ENCODE measurements around the gene MAG. TPM values are rescaled to one million over a fixed set of nuclear protein-coding genes. Genes with fewer than 3 reads are reported as not detected.

MAG gene
- total RNA-seq, 1 experiment from 2014 or later, result 0.17 TPM

DNA sequence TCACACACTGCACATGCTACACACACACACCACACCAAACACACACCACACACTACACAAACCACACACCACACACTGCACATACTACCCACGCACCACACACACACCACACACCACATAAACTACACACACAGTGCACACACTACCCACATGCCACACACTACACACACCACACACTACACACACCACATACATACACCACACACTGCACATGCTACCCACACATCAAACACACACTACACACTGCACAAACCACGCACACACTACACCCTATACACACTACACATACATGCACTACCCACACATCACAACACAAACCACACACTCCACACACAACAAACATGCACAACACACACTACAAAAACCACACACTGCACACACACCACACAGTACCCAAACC, 6.0 kb downstream of the MAG start:
- Histone ChIP-seq H3K9me2 (ENCODE audit: insufficient read depth) (no peaks in the 10 kb centered on the region), H3K9me3 (ENCODE audit: control insufficient read depth in 1 of 2, insufficient read depth in 1 of 2, low read depth in 1 of 2, low read length in 2 of 2) (peaks cover 0 to 6% of the 10 kb centered on the region in 2 experiments; a peak in 1 of 4 replicates), H3K36me3 (ENCODE audit: control insufficient read depth in 1 of 2, insufficient read depth in 2 of 2, low read length in 2 of 2) (no peaks in the 10 kb centered on the region), H3K4me3 (replicated peaks in 1 of 2; ENCODE audit: low read depth in 1 of 2, low read length in 2 of 2) (no peak overlapping the region), H3K27me3 (ENCODE audit: insufficient read depth, low read length) (no peaks in the 10 kb centered on the region), H2AFZ (ENCODE audit: low read depth, low read length, poor library complexity, severe bottlenecking) (no peak overlapping the region), H3K9ac (ENCODE audit: low read length) (no peak overlapping the region), H3K27ac (ENCODE audit: low read depth, low read length) (no peak overlapping the region; the same call in 1 of the 2 replicates), H3K4me2 (ENCODE audit: low read length) (no peak overlapping the region), H4K20me1 (ENCODE audit: insufficient read depth) (no peaks in the 10 kb centered on the region), H3K79me2 (ENCODE audit: insufficient read depth, low read length) (no peaks in the 10 kb centered on the region), H3K4me1 (ENCODE audit: control insufficient read depth in 1 of 2, insufficient read depth in 2 of 2, low read length in 2 of 2) (no peaks in the 10 kb centered on the region)
- POLR2A ChIA-PET, result no interaction called here
- TF ChIP-seq ZBTB33 (IDR thresholded peaks at IDR 0.05; ENCODE audit: extremely low read depth, insufficient replicate concordance, low read length), result no peak
- no peak for TF ChIP-seq EGR1 (IDR thresholded peaks at IDR 0.05; ENCODE audit: low read depth)
- TF ChIP-seq EZH2 (IDR thresholded peaks at IDR 0.05), result no peak
- TF ChIP-seq FOSL1 (IDR thresholded peaks at IDR 0.05; ENCODE audit: low read depth), result no peak
- TF ChIP-seq EZH2phosphoT487 (IDR thresholded peaks at IDR 0.05; ENCODE audit: borderline replicate concordance), result no peak
- TF ChIP-seq POLR2A (IDR thresholded peaks at IDR 0.05; ENCODE audit: borderline replicate concordance, extremely low read depth, insufficient read depth, insufficient read length), result no peak
- TF ChIP-seq JUND (IDR thresholded peaks at IDR 0.05), result no peak
- TF ChIP-seq, protein P1, sequence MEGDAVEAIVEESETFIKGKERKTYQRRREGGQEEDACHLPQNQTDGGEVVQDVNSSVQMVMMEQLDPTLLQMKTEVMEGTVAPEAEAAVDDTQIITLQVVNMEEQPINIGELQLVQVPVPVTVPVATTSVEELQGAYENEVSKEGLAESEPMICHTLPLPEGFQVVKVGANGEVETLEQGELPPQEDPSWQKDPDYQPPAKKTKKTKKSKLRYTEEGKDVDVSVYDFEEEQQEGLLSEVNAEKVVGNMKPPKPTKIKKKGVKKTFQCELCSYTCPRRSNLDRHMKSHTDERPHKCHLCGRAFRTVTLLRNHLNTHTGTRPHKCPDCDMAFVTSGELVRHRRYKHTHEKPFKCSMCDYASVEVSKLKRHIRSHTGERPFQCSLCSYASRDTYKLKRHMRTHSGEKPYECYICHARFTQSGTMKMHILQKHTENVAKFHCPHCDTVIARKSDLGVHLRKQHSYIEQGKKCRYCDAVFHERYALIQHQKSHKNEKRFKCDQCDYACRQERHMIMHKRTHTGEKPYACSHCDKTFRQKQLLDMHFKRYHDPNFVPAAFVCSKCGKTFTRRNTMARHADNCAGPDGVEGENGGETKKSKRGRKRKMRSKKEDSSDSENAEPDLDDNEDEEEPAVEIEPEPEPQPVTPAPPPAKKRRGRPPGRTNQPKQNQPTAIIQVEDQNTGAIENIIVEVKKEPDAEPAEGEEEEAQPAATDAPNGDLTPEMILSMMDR (IDR thresholded peaks at IDR 0.05 in 2 of 3, conservative IDR thresholded peaks at IDR 0.05 in 1 of 3; ENCODE audit: borderline replicate concordance in 1 of 3, insufficient read depth in 1 of 3, low read depth in 2 of 3, low read length in 2 of 3), result no peak
- TF ChIP-seq, protein P2, sequence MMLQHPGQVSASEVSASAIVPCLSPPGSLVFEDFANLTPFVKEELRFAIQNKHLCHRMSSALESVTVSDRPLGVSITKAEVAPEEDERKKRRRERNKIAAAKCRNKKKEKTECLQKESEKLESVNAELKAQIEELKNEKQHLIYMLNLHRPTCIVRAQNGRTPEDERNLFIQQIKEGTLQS (IDR thresholded peaks at IDR 0.05), result no peak
- no peak for TF ChIP-seq ELF1 (IDR thresholded peaks at IDR 0.05; ENCODE audit: borderline replicate concordance, low read depth)
- no peak for TF ChIP-seq SP1 (IDR thresholded peaks at IDR 0.05; ENCODE audit: low read depth)
- no peak for TF ChIP-seq CEBPB (IDR thresholded peaks at IDR 0.05; ENCODE audit: low read depth)
- no peak for TF ChIP-seq SIN3A (IDR thresholded peaks at IDR 0.05; ENCODE audit: low read depth)
- no peak for TF ChIP-seq POLR2AphosphoS5 (IDR thresholded peaks at IDR 0.05; ENCODE audit: low read depth, low read length)
- no peak for TF ChIP-seq YY1 (IDR thresholded peaks at IDR 0.05; ENCODE audit: extremely low read depth, insufficient replicate concordance, low read depth, low read length)
- intact Hi-C loops (cut with micrococcal nuclease), result no loop called here
- ATAC-seq (no peak), DNase-seq (ENCODE audit: low read depth, low spot score) (no peak)
- no TSS peak for BruUV-seq (replicated peaks)
- CTCF ChIA-PET, result no interaction called here
- RAD21 ChIA-PET (ENCODE audit: low non-redundant PET in 1 of 2, low total read pairs in 2 of 2, uncharacterized antibody in 2 of 2, unreplicated experiment in 2 of 2), result no interaction called here

Measured in HCT116 (cell line).